MM.1S (cell line): ENCODE results near the gene LYG2.
"Not testable (repeated sequence)": the region's sequence is repeated elsewhere in the genome, so short reads cannot be mapped to it uniquely, and the experiment has no call there.

Experiments used
- DNase-seq: peaks from one replicate; pipeline ENCODE4 v3.0.0-alpha.2; 2015
- H2AFZ ChIP-seq: fragments of 300-600 bp; sonication (generic); 2 replicates; pipeline ENCODE4 v1.6.0; 2016; ENCODE audit warnings: antibody characterized with exemption, low read length
- H3F3A ChIP-seq: fragments of 300-600 bp; sonication (generic); 2 replicates; pipeline ENCODE4 v1.6.1; 2016; ENCODE audit warnings: mild to moderate bottlenecking, antibody characterized with exemption, low read length, moderate library complexity, mixed read lengths; ENCODE audit not compliant: insufficient read depth
- H3K27ac ChIP-seq: fragments of 300-600 bp; sonication (generic); 2 replicates; pipeline ENCODE4 v1.5.1; 2016; ENCODE audit warnings: mild to moderate bottlenecking, low read length
- H3K27me3 ChIP-seq: fragments of 300-600 bp; sonication (generic); replicated peaks from 2 replicates; pipeline ENCODE4 v1.6.0; 2016; ENCODE audit warnings: low read length; ENCODE audit not compliant: insufficient read depth
- H3K36me3 ChIP-seq: fragments of 300-600 bp; sonication (generic); replicated peaks from 2 replicates; pipeline ENCODE4 v1.6.1; 2016; ENCODE audit warnings: mild to moderate bottlenecking, low read length, mixed read lengths; ENCODE audit not compliant: insufficient read depth
- H3K4me1 ChIP-seq: fragments of 300-600 bp; sonication (generic); 2 replicates; pipeline ENCODE4 v1.6.1; 2016; ENCODE audit warnings: low read length, mixed read lengths
- H3K4me2 ChIP-seq: fragments of 300-600 bp; sonication (generic); 2 replicates; pipeline ENCODE4 v1.6.0; 2016; ENCODE audit warnings: low read depth, low read length
- H3K4me3 ChIP-seq: fragments of 300-600 bp; sonication (generic); 2 replicates; pipeline ENCODE4 v1.5.1; 2016; ENCODE audit warnings: low read length, mixed read lengths
- H3K79me2 ChIP-seq: fragments of 300-600 bp; sonication (generic); 2 replicates; pipeline ENCODE4 v1.6.1; 2016; ENCODE audit warnings: mixed run types, low read length, mixed read lengths
- H3K9ac ChIP-seq: fragments of 300-600 bp; sonication (generic); 2 replicates; pipeline ENCODE4 v1.6.1; 2016; ENCODE audit warnings: low read length, mixed read lengths
- H3K9me2 ChIP-seq: fragments of 300-600 bp; sonication (generic); replicated peaks from 2 replicates; pipeline ENCODE4 v1.6.1; 2016; ENCODE audit warnings: mild to moderate bottlenecking, low read length, mixed read lengths; ENCODE audit not compliant: insufficient read depth
- H3K9me3 ChIP-seq: fragments of 300-600 bp; sonication (generic); replicated peaks from 2 replicates; pipeline ENCODE4 v1.6.1; 2016; ENCODE audit warnings: mild to moderate bottlenecking, low read length, mixed read lengths; ENCODE audit not compliant: insufficient read depth
- H4K20me1 ChIP-seq: fragments of 300-600 bp; sonication (generic); 2 replicates; pipeline ENCODE4 v1.6.1; 2016; ENCODE audit warnings: mild to moderate bottlenecking, low read length, moderate library complexity, mixed read lengths; ENCODE audit not compliant: insufficient read depth
- CTCF ChIP-seq: fragments of 300-600 bp; sonication (generic); IDR thresholded peaks from 2 replicates; pipeline ENCODE4 v1.5.1; 2016; ENCODE audit warnings: antibody characterized with exemption, low read length, mixed read lengths
- EZH2 ChIP-seq: fragments of 300-600 bp; sonication (generic); optimal IDR thresholded peaks from 2 replicates; pipeline ENCODE3; 2017; ENCODE audit warnings: low read depth, mild to moderate bottlenecking, antibody characterized with exemption, low read length, mixed read lengths
- EZH2phosphoT487 ChIP-seq: fragments of 300-600 bp; sonication (generic); IDR thresholded peaks from 2 replicates; pipeline ENCODE4 v1.6.1; 2018; ENCODE audit warnings: antibody characterized with exemption, low read length

LYG2 gene

GRCh38 chr2:99242151-99242550 is 13.3 kb downstream of the LYG2 start:
- Histone ChIP-seq H3K27ac (no peak overlapping the region), H3K9me3 (no peaks in the 10 kb centered on the region), H2AFZ (no peak overlapping the region), H3F3A (no peaks in the 10 kb centered on the region), H3K36me3 (no peaks in the 10 kb centered on the region), H4K20me1 (no peaks in the 10 kb centered on the region), H3K4me1 (no peaks in the 10 kb centered on the region), H3K4me2 (no peak overlapping the region), H3K9ac (no peak overlapping the region), H3K9me2 (no peaks in the 10 kb centered on the region), H3K27me3 (no peaks in the 10 kb centered on the region), H3K79me2 (no peaks in the 10 kb centered on the region), H3K4me3 (no peak overlapping the region)
- no peak for TF ChIP-seq EZH2
- no peak for TF ChIP-seq EZH2phosphoT487
- TF ChIP-seq CTCF: no peak
- DNase-seq: no peak

GRCh38 chr2:99240431-99240830 is 15.0 kb downstream of the LYG2 start:
- Histone ChIP-seq H3K9ac (no peak overlapping the region), H3K4me1 (no peaks in the 10 kb centered on the region), H4K20me1 (no peaks in the 10 kb centered on the region), H3K4me3 (no peak overlapping the region), H3K27ac (no peak overlapping the region), H3K9me2 (no peaks in the 10 kb centered on the region), H3K4me2 (no peak overlapping the region), H3F3A (no peaks in the 10 kb centered on the region), H3K79me2 (no peaks in the 10 kb centered on the region), H3K36me3 (no peaks in the 10 kb centered on the region), H3K9me3 (no peaks in the 10 kb centered on the region), H3K27me3 (no peaks in the 10 kb centered on the region), H2AFZ (no peak overlapping the region)
- no peak for TF ChIP-seq EZH2
- no peak for TF ChIP-seq EZH2phosphoT487
- TF ChIP-seq CTCF: no peak
- DNase-seq: no peak

- Histone ChIP-seq H3K4me3 (no peak overlapping the region), H4K20me1 (no peaks in the 10 kb centered on the region), H3K36me3 (no peaks in the 10 kb centered on the region), H3K27ac (no peak overlapping the region), H3K9ac (no peak overlapping the region), H3K79me2 (no peaks in the 10 kb centered on the region), H3K9me3 (no peaks in the 10 kb centered on the region), H3F3A (no peaks in the 10 kb centered on the region), H3K27me3 (no peaks in the 10 kb centered on the region), H3K9me2 (no peaks in the 10 kb centered on the region), H2AFZ (no peak overlapping the region), H3K4me1 (no peaks in the 10 kb centered on the region), H3K4me2 (no peak overlapping the region)
- DNase-seq: no peak
- TF ChIP-seq CTCF (no peak), EZH2phosphoT487 (no peak), EZH2 (no peak)
These were observed 16.9 kb downstream of the LYG2 start for GRCh38 chr2:99238599-99238998.

- H3K27ac ChIP-seq, H4K20me1 ChIP-seq, DNase-seq, H3K4me3 ChIP-seq, H3K9ac ChIP-seq, H3K9me3 ChIP-seq, H3F3A ChIP-seq, H3K4me2 ChIP-seq, H3K4me1 ChIP-seq, H3K79me2 ChIP-seq, H3K27me3 ChIP-seq, H3K36me3 ChIP-seq, H2AFZ ChIP-seq, H3K9me2 ChIP-seq: not testable (repeated sequence)
These were observed 22.3 kb downstream of the LYG2 start for GRCh38 chr2:99233177-99233576.
